Stimulated activated CD8-positive, alpha-beta memory T cell treated with anti-CD3 and anti-CD28 coated beads, Interleukin-12 subunit alpha, Interleukin-12 subunit beta, amount 100 ng/mL, for 4 hours (primary cell): ENCODE results near the gene LNX2.
A peak's percentile ranks its signal among the peaks of the same experiment; 100 is the strongest.

ENCODE experiments used
- DNase-seq: peaks from one replicate; pipeline ENCODE4 v3.0.0-alpha.2; 2020; ENCODE audit warnings: low read depth

Gene LNX2

DNA sequence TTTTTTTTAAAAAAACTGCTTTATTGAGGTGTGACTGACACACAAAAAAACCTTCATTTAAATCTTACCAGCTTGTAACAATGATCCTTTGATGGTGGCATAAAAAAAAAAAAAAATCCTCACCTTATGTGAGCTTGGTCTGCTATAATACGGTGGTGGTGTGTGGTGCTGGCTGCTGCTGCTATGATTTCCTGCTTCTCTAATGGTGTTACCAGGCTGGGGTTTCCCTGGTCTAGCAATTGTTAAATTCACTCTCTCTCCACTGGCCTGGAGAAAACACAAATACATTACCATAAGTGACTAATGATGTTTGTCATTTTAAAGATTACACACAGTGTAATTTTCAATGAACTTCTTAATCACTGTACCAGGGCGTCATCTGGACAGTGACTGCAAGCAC, 60.6 kb downstream of the LNX2 start:
- DNase-seq, result no peak

DNA sequence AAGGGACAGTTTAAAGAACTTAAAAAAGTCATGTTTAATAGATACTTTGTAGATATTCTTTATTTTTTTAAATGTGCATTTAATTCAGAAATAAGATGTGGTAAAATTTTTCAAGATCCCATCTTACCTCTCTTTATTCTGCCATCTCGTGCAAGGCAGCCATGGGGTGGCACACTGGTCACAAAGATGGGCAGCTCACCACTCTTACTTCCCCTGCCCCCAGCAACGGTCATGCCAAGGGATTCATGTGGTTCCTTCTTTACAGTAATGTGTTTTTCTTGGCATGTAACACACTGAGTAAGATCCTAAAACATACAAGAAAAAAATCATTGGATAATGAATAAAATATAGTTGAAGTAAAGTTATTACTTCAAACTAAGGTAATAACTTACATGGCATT, 64.2 kb downstream of the LNX2 start:
- no peak for DNase-seq

DNA sequence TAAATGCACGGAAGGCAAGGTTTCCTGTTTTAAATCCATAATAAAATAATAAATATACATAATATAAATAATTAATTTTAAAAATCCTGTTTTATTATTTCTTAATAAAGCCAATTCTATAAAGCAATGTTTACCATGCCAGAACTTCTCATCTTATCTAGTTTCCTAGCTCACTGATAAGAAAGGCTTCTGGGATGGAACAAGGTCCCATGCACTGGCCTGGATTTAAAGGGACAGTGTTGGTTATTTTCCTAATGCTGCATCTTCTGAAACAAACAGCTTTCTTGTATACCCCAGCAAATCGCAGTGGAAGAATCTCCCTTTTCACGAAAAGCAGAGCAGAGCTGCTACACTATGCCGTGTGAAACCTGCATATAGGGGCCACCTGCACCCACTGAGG, 68.8 kb downstream of the LNX2 start:
- DNase-seq, result no peak

DNA sequence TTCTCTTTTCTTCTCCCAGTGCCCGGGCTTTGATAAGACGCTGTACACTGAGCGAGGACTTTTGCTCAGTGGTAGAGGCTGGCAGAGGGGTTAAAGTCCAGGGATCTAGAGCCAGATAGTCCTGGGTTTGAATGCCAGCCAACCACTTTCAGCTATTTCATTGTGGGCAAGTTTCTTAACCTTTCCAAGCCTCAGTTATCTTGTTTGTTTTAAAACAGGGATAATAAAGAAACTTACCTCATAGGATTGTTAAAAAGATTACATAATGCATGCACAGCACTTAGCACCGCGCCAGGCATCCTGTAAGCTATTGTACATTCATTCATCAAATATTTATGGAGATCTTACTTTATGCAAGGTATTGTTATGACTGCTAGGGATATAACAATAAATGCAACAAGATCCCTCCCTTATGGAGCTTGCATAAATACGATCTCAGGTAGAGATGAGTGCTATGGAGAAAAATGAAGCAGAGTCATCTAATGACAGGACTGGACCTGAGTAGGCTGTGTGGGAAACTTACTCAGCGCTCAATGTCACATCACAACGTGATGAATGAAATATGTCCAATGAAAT, 70.8 kb downstream of the LNX2 start:
- no peak for DNase-seq

DNA sequence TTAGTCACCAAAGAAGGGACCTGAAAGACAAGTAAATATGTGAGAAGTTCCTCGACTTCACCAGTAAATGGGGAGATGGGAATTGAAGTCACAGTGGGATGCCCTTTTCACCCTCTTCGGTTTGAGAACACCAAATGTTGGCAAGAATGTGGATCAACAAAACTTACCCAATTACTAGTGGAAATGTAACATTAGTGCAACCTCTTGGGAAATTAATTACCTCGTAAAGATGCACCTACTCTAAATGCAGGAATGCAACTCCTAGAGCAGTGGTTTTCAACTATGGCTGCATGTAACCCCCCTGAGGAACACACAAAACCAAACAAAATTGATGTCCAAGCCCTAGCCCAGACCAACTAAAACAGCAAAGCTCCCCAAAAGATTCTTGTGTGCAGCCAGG, 78.1 kb downstream of the LNX2 start:
- DNase-seq, result no peak

DNA sequence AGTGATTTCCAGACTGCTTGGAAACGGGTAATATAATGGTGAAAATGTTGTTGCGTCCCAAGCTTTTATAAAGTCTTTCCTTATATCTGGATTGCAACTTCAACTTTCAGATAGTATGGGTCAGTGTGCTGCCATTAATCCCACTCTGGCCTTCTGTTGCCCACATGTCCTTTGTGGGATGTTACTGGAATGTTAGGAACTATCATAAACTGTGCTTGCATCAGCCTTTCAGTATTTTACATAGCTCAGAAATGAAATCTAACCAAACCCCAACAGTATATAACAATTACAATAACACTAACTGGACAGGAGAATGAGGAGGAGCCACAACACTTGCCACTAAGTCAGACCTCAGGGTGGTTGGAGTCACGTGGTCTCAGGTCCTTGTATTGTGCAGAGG, 78.9 kb downstream of the LNX2 start:
- no peak for DNase-seq

DNA sequence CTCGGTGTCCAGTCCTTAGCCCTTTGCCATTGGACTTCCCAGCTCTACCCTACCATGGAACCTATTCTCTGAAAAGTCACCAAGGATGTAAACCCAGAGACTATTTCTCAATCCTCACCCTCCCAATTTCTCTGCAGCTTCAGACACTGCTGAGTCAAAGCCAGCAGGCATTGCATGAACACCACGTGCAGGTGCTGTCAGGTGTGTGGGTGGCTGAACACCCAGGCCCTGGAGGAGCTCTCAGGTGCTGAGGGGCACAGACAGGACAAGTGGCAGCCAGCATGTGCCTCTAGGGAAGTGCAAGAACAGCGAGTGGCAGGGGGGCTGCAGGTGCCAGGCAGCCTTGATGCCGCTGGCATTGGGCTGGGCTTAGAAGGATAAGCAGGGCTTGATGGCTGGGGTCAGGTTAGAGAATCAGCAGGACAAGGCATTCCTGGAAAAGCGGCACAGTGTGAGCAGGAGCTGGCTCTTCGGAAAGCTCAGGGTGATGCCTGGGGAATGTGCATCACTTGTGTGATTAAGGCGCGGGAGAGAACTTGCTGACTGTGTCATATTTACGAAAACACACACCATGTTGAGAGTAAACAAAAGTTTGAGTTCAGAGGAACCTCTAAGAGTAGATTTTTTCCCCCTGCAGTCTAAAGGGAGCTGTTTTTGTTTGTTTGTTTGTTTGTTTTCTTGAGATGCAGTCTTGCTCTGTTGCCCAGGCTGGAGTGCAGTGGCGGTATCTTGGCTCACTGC, 83.8 kb downstream of the LNX2 start:
- DNase-seq, result no peak

DNA sequence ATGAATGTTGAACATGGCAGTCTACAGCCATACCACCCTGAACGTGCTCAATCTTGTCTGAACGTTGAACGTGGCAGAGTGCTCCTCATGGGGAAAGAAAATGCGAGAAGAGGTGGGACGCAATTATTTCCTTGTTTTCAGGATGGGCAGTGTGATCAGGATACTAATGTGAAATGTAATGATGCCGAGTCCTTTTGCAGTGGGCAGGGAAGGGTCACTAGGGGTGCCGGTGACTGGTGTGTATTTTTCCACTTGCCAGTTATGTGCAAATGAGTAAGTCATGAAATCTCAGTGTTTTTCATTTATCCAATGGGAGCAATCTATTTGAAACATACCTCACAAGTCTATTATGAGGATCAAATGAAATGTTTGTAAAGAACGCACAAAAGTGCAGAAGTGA, 84.8 kb downstream of the LNX2 start:
- DNase-seq, result no peak

DNA sequence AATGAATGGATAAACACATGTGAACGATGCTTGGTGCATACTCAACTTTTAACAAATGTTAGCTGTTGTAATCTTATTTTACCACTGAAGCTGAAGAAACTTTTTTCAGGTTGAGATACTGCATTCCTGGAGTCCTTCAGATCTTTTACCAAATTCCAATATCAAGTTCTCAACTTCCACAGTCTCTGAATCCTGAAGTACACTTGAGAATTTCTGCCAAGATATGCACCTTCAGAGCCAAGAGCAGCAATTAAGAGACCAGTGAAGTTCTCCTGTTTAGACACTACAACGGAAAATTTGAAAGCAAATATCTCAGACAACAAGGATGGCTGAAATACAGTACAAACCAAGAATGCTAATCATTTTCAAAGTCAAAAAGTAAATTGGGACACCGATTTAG, 85.3 kb downstream of the LNX2 start:
- DNase-seq, result no peak

DNA sequence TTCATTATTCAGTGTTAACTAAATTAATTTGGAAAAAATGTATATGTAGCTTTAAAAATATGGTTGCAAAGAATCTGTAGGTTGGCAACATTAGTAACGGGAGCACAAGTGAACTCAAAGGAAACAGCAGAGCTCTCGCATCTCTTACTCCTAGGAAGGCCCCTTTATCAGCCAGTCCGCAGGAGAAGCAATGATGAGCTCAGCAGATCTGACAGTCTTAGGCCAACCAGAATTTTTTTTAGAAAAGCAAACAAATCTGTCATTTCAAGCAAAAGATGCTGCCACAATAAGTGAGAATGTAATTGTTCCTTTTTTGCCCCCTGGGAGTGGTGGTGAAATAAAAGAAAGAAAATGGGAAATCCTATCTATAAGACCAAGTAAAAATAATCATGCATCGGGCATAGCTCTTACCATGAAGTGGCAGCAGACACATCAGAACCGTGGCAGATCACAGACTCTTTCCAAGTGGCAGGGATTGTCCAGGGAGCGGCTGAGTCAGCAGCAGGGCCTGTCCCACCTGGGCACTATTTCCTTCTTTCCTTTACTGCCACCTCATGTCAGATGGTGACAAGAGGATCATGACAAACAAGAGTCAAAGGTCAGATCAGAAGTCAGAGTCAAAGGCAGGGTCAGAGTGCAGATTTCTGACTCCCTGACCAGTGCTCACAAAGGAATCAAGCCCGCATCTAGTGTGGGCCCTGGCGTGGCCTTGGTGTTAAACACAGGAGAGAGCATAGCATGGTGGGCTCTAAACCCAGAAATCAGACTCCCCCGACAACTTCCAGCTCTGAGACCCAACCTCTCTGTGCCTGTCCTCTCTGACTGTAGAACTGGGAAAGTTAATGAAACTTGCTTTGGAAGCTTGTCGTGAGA, 86.0 kb downstream of the LNX2 start:
- DNase-seq, result no peak

DNA sequence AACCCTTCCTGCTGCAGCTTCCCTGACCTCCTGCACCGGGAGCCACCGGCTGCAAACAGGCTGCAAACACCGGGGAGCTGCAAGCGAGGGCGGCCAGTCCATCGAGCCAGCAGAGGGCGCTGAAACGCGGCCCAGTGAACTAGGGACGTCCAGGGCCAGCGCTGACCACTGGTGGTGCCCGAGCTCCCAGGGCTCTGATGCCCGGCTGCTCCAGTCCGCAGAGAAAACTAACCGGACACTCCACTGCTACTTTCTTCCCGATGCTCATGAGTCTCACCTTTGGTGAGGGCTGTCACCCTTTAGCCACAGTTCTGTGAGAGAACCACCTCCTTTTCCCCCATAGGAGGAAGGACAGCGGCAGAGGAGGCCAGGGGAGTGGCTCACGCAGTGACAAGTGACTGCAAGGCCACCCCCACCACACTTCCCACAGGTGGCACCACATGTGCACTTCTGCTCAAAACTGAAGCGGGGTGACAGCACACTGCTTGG, 87.1 kb downstream of the LNX2 start:
- DNase-seq, result peak; percentile 15

DNA sequence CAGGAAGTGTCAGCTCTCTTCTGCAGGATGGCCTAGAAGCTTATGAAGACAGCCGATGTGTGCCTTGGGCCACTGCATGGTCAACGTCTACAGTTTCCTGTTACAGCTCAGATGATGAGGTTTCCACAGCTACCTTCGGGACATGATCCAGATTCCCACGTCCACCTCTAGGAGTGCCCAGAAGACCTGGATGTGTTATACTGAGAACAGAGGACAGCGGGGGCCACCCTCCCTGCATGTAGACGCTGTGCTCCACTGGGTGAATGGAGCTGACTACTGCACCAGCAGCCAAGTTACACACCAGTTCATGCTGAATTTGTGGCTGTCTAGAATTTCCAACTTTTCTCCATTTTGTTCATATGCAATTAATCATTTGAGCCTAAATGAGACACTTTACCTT, 91.4 kb downstream of the LNX2 start:
- DNase-seq, result no peak

DNA sequence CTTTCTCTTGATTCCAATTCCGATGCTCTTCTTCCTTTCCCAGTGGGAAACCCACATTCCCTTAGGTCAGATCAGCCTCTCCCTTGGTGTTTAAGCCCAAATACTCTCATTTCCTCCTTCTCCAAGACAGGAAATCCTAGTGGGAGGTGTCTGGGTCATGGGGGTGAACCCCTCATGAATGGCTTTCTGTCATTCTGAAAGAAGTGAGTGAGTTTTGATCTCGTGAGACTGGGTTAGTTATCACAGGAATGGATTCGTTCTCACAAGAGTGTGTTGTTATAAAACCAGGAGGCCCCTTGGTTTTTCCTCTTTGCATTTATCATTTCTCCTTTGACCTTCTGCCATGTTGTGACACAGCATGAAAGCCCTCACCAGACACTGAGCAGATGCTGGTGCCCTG, 93.8 kb downstream of the LNX2 start:
- no peak for DNase-seq

DNA sequence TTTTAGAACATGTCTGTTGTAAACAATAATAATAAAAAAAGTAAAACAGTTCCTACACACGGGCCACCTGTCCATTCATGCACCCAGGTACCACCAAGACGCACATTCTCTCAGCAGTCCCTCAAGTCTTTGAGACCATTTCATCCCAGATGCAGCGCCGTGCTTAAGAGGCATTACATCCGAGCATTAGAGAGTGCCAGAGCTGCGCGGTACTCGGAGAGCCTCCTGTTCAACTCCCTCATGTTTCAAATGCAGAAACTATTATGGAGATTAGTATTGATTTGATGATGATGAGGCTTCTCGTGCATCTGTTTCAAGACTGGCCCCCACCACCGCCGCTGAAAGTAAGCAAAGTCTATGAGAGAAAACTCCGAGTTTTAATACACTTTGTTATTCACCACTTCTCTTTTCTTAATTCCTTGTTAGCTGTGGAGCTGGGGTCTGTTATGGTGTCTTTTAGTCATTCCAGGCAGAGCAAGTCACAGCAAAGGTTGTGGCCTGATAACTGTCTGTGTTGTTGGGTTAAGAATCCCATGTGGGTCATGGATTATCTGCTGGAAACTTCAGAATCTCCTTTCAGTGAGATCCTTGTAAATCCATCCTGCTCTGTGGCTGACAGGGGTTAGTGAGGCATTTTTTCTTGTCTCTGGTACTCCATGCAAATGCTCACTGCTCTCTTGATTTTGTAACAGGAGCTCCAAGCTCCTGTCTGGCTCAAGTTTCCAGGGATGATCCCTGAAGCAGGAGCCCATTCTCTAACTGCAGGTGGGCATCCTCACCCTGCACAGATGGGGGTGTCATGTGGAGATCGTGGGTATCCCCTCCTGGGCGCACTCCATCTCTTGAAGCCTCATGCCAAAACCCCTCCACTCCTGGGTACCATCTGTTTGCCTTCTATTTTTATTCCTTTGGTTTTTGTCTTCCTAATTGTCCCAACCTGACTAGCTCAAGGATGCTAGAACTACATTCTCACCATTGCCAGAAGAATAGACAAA, 95.1 kb downstream of the LNX2 start:
- DNase-seq, result no peak

DNA sequence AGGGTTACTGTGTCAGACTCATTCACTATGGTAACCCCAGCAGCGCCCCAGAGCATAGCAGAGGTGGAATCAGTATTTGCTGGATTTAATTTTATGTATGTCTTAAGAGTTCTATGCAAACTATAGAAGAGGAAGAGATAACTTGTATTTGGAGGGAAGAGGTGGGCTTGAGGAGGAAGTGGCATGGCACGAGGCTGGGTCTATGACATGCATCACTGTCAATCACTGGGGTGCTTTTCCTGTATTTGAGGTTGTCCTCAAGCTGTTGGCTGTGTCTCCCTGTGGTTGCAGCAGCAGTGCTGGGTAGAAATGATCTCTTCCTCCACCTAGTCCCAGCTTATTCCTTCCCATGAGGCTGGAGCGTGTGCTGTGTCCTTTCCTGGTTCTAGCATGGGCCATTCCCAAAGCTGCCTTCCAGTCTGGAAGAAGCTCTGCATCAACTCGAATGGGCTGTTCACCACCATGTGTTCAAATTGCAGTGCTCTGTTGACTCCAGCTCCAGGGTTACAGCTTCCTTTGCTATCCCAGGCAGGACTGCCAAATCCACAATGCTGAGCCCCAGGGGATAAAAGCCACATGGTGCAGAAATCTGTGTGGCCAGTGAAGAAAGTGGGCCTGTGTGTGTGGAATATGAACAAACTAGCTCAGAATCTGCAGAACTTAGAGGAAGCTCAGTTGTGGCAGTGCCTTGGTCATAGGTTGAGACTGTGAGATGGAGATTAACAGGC, 96.8 kb downstream of the LNX2 start:
- no peak for DNase-seq

DNA sequence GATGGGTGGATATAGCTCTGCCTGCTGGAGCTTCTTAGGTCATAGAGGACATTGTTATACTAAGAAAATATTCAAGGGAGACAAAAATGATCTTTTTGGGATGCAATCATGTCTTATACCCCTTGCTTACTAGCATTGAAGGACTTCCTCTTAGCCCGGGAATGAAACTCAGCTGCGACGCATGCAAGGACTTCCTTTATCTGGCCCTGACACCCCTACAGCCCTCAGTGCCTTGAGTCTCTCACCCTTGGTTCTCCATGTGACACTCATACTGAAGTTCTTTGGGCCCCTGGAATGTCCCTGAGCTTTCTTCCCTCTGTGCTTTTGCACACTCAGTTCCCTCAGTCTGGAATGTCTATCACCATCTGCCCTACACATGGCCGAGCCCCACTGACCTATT, 97.5 kb downstream of the LNX2 start:
- no peak for DNase-seq

DNA sequence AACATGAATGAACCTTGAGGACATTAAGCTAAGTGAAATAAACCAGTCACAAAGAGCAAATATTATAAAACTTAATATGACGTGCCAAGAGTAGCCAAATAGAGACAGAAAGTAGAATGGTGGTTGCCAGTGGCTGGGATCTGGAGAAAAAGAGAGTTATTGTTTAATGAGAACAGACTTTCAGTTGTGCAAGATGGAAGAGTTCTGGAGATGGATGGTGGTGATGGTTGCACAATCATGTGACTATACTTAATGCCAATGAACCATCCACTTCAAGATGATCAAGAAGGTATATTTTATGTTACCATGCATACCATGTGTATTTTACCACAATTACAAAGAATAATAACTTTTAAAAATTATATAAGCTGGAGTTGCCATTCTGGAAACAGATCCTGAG, 104.2 kb downstream of the LNX2 start:
- no peak for DNase-seq

DNA sequence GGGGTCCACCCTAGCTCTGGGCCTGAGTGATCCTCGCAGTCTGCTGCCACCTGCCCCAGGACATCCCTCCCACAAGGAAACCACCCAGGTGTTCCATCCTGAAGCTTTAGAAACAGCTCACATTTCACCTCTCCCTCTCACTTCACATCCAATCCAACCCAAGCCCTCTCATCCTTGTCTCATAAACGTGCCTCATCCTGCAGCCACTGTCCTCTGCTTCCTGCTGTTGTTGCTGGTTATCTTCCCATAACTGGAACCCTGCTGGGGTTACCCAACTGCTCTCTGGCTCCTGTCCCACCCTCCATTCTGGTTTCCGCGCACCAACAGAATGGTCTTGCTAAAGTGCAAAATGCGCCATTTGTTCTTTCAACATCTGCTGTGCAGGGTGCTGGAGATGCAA, 110.2 kb downstream of the LNX2 start:
- DNase-seq, result no peak

DNA sequence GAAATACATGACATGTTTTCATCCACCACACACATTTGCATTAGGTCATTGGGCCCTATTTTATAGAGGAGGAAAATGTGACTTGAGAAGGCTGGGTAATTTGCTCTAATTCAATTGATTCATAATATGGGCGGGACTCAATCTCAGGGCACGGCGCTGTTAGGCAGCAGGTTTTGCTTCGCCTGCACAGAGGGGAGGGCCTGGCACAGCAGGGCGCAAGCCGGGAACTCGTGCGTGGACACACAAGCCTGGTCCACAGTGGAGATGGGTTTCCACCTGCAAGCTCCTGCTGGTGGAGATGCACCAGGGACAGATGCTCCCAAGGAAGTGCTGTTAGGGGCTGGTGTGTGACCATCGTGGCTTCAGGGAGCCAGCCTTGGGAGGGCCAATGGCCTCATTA, 111.5 kb downstream of the LNX2 start:
- DNase-seq, result no peak

DNA sequence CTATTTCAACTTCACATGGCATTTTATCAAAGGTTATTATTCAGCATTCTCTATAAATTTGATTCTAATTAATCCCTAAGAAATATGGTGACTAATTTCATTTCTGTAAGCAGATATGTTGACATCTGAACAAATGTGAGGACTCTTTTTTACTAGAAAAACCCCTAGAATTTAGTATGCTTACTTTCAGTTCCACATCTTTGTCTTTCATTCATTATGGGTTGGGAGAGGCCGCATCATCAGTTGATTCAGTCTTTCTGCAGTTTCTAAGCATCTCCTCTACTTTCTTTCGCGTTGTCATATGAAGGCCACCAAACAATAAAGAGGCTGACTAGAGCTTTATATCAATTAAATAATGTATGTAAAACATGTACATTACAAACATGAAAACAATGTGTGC, 114.5 kb downstream of the LNX2 start:
- no peak for DNase-seq

DNA sequence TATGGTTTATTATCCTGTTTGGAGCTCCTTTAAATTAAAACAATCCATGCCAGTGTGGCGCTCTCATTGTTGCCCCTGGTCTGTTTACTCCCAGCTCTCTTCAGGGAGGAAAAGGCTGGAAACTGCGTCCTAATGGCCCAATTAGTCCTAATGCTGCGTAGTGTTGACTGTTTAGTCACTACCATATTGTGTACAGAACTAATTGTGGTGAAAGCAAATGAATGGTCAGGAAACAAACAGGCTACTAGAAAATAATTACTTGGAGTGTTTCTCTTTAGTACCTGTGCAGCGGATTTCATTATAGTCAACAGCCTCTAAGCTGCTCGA, 115.5 kb downstream of the LNX2 start:
- DNase-seq, result no peak
